Measurements from ENCODE around the gene FBXW10.
"Not testable (repeated sequence)": the region's sequence is repeated elsewhere in the genome, so short reads cannot be mapped to it uniquely, and the experiment has no call there.

Gene FBXW10, protein sequence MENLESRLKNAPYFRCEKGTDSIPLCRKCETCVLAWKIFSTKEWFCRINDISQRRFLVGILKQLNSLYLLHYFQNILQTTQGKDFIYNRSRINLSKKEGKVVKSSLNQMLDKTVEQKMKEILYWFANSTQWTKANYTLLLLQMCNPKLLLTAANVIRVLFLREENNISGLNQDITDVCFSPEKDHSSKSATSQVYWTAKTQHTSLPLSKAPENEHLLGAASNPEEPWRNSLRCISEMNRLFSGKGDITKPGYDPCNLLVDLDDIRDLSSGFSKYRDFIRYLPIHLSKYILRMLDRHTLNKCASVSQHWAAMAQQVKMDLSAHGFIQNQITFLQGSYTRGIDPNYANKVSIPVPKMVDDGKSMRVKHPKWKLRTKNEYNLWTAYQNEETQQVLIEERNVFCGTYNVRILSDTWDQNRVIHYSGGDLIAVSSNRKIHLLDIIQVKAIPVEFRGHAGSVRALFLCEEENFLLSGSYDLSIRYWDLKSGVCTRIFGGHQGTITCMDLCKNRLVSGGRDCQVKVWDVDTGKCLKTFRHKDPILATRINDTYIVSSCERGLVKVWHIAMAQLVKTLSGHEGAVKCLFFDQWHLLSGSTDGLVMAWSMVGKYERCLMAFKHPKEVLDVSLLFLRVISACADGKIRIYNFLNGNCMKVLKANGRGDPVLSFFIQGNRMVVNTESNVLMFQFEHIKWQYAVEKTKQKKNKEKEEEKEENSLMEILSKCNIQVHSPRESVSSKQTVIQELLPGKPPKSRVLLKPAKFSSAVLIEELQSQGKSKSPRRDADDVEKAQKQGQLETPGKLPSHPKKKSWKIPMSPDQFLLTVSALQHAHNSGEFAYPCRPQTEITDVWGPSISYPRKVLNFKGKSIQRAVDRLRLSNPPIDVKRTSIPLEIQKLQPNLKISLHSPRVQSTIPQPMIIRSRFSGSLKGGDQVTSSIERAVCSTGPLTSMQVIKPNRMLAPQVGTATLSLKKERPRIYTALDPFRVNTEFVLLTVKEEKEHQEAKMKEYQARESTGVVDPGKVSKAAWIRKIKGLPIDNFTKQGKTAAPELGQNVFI

DNA sequence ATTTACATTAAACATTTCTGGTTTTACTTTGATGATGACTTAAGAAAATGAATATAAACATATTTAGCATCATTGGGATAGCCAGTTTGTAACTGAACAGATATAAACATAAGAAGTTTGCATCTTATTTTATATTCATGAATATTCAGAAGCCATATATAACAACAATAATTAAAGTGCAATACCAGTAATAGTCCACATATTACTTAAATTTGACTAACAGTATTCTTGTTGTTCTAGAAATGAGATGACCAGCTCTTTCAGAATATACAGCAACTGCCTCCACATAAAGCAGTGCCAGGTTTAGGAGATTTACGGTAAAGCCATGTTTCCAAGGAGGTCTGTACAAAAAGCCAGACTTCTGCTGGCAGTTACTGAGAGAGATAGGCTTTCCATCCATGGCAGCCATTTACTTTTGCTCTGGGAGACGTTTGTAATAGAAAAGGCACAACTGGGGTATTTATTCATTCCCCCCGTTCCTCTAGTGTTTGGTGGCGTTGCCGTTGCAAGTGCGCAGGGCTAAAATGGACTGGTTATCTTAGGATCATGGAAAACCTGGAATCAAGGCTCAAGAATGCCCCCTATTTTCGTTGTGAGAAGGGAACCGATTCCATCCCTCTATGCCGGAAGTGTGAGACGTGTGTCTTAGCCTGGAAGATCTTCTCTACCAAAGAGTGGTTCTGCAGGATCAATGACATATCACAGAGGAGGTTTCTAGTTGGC lies at the start of gene FBXW10:
FBXW10 (plus strand) TSS at position 356 of the 723 bp plus-strand sequence; CDS start at position 547, 191 bp downstream.
- not testable (repeated sequence) for DNase-seq

- not testable (repeated sequence) for DNase-seq
Measured at GRCh38 chr17:18695143-18695542, 48.7 kb upstream of the FBXW10 start.

GRCh38 chr17:18698473-18699103 lies 45.3 kb upstream of the FBXW10 start:
- DNase-seq: not testable (repeated sequence)

DNA sequence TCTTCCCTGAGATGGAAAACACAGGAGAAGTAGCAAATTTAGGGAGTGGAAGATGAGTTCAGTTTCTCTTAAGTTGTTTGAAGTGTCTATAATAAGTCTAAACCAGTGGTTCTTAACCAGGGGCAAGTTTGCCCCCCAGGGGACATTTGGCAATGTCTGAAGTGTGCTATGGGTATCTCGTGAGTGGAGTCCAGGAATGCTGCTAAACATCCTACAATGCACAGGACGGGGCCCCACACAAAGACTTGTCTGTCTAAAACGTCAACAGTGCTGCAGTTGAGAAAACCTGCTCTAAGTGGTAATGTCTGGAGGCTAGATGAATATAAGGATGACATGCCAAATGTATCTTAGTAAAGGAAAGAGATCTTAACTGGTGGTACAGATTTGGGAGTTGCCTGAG lies 37.9 kb upstream of the FBXW10 start:
- DNase-seq: not testable (repeated sequence)

DNA sequence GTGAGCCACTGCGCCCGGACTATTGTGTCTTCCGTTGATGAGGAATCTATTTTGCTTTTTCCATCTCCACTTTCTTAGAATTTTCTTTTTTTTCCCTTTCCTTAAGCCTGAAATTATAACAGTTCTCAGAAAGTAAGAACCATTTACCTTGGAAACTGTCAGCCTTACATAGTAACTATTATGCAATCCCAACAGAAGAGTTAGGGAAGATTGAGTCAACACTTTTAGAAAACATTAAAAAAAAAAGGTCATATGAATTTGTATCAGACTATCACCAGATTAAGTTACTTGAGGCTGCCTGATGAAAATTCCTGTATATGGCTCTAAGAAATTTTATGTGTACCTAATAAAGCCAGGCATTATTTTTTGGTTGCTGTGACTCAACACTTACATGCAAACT lies 35.6 kb upstream of the FBXW10 start:
- not testable (repeated sequence) for DNase-seq

DNA sequence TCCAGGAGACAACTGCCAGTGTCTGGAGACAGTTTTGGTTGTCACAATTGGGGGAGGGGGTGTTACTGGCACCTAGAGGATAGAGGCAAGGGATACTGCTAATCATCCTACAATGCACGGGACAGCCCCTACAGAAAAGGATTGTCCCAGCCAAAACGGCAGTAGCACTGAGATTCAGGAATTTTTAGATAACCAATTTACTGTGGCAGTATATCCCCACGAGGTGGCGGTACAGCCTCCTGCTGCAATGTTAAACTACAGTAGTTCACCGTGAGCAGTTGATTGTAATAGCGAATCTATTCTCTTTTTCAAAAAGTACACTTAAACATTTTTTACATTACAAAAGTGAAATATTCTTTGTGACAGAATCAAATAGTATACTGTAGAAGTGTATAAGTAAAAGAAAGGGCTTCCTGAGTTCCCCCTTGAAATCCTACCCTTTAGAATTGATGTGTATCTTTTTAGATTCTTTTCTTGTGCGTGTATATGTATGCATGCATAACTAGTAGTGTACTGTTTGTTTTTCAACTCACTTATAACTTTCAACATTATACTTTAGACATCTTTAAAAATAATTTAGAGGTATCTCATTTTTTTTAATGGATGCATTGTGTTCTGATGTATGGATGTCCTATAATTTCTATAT lies 31.4 kb upstream of the FBXW10 start:
- DNase-seq: peak; percentile 57

GRCh38 chr17:18718643-18719427 lies 25.0 kb upstream of the FBXW10 start:
- DNase-seq: not testable (repeated sequence)

DNA sequence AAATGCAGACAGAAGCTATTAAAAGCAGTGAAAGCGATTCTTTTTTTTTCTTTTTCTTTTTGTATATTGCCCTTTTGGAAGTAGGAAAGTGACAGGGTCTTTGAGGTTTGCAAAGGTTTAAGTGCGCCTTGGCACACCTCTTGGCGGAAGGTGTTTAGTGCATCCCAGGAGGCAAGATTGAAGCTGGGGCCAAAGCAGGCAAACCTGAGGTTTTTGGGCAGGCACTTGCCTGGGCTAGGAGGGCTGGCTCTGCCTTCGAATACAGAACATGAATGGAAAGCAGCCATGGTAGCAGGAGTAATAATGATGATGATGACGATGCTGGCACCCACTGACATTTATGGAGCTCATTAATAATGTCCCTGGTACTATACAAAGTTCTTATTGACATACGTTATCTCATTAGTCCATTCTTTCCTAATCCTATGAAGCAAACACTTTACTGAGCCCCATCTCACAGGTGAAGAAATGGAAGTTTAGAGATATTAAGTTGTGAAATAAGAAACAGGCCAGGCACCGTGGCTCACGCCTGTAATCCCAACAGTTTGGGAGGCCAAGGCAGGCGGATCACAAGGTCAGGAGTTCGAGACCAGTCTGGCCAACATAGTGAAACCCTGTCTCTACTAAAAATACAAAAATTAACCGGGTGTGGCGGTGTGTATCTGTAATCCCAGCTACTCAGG lies 24.3 kb upstream of the FBXW10 start:
- DNase-seq: not testable (repeated sequence)

DNA sequence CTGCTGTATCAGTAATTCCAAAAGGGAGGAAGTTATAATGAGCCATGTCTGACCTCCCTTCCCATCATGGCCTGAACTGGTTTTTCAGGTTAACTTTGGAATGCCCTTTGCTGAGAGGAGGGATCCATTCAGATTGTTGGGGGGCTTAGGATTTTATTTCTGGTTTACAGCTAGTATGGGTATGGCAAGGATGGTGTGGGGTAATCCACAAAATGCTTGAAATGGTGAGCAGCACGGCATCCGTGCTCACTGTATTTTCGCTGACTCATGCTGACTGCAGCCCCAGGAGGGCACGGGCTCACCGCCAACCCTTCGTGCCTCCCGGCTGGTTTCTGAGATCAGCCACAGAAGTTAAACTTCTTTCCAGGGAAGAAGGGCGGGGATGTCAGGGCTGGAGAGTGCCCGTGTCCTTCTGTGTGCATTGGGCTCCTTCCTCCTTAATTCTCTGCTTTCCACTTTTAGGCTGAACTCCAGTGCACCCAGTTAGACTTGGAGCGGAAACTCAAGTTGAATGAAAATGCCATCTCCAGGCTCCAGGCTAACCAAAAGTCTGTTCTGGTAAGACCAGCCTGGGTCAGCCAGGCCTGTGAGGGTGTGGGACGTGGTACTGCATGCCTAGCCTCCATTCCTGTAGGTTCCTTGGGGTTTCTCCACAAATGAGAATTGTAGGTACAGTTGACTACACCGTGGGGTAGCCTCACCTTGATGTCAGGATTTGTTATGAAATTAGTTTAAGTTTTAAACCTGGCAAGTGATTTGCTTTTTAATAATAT lies 21.9 kb upstream of the FBXW10 start:
- DNase-seq: not testable (repeated sequence)

DNA sequence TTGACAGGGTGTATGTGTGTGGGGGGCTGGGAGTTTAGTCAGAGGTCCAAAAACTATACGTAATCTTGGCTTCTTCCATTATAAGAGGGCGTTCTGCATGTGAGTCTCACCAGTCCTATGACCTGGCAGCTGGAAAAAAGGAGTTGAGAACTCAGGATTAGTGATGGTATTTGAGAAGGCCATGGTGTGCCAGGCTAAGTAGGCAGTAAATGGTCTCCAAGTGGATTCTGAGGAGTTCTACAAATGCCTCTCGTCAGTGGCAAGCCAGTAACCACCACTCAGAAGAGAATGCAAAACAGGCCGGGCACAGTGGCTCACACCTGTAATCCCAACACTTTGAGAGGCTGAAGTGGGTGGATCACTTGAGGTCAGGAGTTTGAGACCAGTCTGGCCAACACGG lies 21.2 kb upstream of the FBXW10 start:
- DNase-seq: not testable (repeated sequence)

DNA sequence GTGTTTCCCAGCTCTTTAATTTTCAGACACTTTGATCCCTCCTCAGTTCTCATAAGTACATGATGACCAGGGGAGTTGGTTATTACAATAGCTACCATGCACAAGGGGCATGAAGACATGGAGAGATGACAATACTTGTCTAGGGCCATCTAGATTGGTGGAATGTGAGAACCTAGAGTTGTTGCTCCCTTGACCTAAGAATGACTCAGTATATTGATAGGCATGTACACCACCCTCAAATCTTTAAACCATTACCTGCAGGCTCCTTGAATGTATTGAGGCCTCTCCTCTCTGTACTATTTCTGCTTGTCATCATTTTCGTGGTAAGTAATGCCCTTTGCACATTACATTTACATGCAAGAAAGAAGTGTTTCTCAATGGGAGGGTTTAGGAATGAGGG lies 20.3 kb upstream of the FBXW10 start:
- not testable (repeated sequence) for DNase-seq

DNA sequence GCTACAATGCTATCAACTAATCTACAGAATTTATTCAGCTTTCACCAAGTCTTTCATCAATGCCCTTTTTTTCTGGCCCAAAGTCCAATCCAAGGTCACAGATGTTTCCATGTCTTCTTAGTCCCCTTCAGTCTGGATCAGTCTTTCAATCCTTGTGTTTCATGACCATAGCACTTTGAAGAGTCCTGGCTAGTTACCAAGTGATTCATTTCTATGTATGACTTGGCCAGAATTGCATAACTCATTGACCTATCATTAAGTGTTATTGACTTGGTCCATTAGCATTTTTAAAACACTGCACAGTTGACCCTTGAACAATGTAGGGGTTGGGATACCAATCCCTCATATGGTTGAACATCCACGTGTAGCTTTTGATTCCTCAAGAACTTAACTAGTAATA lies 11.4 kb upstream of the FBXW10 start:
- DNase-seq: not testable (repeated sequence)

DNA sequence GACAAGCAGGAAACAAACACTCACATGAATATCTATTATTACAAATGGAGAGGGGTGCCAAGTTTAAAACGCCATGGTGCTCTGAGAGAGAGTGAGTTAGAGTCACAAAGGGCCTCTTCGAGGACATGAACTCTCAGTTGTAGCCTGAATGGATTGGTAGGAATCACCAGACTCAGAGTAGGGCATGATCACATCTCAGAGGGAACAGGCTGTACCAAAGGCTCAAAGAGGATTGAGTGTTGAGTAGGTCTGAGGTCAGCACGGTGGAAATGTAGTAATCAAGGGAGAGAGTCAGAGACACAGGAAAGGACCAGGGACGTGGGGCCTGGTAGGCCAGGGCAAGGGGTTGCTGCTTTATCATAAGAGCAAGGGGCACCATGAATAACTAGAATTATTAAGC lies 10.5 kb upstream of the FBXW10 start:
- DNase-seq: not testable (repeated sequence)

DNA sequence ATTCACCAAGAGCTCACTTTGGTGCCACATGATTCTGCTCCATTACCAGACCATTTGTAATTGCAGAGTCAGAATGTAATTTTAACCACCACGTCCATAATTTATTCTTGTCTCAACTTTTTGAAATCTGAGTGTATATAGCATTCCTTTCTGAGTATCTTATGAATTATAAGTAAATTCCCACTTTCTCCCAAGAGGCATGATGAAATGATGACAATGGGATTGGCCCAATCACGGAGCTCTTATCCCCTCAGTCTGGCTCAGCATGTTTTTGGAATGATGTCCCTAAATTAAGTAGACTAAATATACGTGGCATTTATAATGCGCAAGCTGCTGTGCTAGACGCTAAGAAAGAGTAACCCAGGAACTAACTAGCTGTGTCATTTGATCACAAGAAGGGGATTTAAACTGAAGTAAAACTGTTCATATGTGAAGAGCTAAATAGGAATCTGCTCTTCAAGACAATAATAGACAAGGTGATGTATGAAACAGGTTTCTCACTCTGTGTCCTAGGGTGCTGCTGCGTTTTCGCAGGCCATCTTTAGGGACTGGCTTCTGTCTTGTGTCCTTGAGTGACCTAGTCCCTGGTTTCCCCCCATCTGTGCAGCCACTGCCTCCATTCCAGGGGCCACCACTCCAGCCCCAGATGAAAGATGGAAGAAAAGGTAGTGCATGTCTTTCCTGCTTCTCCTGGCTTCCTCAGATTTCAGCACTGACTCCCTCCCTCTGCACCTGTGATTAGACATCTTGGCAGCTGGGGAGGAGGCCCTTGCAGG lies 4.0 kb upstream of the FBXW10 start:
- not testable (repeated sequence) for DNase-seq

DNA sequence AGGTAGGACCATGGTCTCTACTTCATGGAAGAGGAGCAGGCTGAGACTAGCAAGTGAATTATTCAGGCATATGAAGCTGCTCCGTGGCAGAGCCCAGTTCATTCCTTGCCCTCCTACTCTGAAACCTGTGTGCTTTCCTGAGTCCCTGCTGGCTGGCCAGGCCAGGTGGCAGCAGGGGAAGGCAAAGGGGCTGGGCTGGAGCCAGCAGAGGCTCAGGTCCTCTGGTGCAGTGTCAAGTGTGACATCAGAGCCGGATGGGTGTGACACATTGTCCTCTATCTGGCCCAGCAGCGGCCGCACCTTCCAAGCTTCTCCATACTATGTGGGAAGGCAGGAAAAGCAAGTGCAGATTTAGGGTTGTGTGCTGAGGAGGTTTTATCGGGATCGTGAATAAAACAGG lies 2.6 kb upstream of the FBXW10 start:
- DNase-seq: not testable (repeated sequence)

- DNase-seq: not testable (repeated sequence)
Measured at GRCh38 chr17:18744726-18745125, 872 bp downstream of the FBXW10 start.

DNA sequence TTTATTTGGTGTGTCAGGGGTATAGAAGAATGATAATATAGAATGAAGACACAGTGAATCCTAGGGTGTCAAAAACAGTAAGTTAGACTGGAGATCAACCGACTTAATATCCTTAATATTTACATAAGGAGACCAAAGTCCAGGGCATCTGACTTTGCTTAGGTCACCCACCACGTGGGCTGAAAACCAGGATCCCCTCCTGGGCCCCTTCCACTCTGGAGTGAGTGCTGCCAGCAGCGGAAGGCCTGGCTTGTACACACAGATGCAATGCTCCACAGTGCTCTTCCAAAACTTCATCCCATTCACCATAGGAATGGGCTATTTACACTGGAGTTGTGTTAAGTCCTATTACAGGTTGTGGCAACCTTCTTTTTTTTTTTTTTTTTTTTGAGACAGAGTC lies 2.7 kb downstream of the FBXW10 start:
- not testable (repeated sequence) for DNase-seq

- DNase-seq: not testable (repeated sequence)
Measured at GRCh38 chr17:18747501-18747900, 3.6 kb downstream of the FBXW10 start.

Data from NCI-H1694 (cell line).